HG02678 (cell line): ENCODE measurements around the gene SORCS3.

ENCODE experiments used
- ATAC-seq: cut with Tn5 transposase; IDR thresholded peaks from one replicate; pipeline ENCODE4 v1.9.1; 2021; ENCODE audit warnings: mild to moderate bottlenecking, moderate library complexity; ENCODE audit not compliant: unreplicated experiment

The SORCS3 gene

DNA sequence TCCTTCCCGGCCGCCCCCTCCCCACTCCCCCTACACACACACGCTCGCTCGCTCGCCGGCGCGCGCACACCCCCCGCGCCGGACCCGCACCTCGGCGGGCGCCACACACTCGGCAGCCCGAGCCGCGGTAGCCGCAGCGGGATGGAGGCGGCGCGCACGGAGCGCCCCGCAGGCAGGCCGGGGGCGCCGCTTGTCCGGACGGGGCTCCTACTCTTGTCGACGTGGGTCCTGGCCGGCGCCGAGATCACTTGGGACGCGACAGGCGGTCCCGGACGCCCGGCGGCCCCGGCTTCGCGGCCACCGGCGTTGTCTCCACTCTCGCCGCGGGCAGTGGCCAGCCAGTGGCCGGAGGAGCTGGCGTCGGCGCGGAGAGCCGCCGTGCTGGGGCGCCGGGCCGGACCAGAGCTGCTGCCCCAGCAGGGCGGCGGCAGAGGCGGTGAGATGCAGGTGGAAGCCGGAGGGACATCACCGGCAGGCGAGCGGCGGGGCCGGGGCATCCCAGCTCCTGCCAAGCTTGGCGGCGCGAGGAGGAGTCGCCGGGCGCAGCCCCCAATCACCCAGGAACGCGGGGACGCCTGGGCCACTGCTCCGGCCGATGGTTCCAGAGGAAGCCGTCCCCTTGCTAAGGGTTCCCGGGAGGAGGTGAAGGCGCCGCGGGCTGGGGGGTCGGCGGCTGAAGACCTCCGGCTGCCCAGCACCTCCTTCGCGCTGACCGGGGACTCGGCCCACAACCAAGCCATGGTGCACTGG lies at the start of gene SORCS3:
SORCS3 (plus strand) TSS at position 104 of the 750 bp plus-strand sequence.
- no peak for ATAC-seq

DNA sequence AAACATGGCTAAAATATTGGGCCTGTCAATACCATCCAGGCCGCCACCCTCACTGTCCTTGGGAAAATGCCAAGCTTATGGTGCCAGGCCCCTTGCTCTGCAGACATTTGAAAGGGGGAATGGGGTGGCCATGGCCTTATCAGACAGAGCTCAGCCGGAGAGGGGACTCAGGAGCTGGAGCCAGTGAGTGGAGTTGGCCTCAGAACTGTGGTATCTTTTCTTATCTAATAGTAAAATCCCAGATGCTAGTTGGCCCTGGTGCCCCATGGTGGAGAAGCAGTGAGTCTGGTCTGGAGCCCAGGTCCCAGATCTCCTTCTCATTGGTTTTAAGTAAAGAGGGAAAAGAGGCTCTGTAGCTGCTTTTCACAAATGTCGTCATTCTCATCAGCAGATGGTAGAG lies 49.6 kb upstream of the SORCS3 start:
- no peak for ATAC-seq

DNA sequence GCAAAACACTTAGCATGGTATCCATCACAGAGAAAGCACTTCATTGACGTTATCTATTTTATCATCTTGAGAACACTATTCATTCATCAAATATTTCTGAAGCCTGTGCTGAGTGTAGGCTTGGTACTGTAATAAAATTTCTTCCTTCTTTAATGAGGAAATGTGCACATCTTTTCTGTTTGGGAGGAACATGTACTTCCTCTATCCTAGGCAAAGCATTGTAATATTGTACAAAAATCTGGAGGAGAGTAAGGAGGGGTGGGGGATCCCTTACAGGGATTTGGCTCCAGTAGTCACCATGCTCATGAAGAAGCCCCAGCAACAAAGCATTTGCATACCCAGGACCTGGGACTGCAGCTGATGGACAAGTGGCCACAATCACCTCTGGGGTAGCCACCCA lies 39.9 kb upstream of the SORCS3 start:
- ATAC-seq, result no peak

DNA sequence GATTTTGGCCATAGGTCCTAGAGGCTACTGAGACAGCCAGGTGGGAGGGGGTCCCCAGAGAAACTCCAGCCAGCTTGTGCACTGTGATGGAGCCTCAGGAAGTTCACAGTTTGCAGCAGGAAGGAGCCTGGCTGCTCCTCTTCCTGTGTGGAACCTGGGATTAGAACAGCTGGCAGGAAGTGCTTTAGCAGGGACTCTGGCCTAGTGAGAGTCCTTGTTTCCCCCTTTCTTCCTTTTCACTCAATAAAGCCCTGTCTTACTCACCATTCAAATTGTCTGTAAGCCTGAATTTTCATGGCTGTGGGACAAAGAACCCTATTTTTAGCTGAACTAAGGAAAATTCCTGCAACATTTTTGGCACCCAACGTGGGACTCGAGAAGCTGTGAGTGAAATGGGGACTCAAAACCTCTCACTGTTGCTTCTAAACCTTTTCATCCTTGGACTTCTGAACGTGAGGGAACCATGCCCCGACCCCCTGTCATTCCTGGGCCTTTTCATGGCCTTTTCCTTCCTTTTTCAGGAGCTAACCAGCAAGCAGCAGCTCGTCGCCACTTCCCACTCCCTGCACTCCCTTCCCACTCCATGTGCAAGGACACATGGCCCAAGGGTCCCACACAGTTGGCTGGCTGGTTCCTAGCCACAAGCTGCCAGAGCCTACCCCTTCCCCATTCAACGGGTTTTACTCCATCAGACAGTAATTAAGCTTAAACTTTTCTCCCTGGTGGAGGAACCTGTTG lies 32.8 kb upstream of the SORCS3 start:
- no peak for ATAC-seq

DNA sequence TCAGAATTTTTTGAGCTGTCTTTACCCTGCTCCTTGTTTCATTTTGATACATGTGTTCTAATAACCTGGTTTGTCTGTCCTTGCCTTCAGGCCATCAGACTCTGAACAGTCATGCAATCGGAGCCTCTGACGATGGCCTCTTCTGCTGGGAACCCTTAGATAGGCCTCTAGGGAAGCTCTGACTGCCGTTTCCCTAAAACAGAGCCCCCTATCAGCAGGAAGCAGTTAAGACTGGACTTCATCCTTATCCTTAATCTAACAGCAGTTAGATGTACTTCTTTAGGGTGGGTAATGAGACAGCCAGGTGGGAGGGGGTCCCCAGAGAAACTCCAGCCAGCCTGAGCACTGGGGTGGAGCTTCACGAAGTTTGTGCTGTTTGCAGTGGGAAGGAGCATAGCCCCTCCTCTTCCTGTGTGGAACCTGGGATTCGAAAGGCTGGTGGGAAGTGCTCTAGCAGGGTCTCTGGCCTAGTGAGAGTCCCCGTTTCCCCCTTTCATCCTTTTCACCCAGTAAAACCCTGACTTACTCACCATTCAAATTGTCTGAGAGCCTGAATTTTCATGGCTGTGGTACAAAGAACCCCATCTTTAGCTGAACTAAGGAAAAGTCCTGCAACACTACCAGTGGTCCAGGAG lies 28.4 kb upstream of the SORCS3 start:
- no peak for ATAC-seq

DNA sequence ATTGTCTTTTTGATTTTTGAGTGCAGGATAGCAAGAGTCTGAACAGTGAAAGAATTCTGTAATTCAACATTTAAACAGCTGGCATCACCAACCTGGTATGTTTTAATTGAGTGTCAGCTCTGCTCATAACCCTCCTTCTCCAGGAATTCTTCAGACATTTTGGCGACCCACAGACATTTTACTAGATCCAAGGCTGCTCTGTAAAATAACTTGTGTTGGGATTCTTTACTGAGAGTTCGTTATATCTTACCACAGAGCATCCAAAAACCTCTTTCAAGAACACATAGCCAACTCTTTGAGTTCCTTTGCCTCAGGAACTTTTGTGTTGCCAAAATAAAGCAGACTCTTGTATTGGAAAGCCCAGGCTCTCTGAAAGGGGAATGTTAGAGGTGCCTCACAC lies 27.7 kb upstream of the SORCS3 start:
- no peak for ATAC-seq

DNA sequence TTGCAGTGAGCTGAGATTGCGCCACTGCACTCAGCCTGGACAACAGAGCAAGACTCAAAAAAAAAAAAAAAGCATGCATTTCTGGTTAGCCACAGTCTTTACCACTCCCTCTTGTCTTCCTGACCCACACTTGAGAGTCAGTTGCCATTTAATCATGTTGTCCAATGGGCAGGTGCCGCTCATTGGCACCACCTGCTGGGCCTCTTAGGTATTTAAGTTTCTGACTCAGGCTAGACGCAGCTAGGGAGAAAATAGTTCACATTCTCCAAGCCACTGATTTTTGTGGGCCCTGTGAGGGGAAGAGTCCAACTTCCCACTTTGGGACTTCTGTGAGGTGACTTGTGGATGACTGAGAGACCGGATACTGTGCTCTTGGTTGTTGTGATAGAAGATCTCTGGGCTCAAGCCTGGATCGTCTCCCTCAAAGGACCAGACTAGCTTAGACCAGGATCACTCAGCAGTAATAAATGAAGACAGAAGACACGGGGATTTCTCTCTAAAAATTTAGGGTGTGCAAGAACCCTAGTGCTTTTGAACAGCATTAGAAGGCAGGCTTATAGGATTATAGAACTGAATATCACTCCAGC lies 26.8 kb upstream of the SORCS3 start:
- ATAC-seq, result no peak

DNA sequence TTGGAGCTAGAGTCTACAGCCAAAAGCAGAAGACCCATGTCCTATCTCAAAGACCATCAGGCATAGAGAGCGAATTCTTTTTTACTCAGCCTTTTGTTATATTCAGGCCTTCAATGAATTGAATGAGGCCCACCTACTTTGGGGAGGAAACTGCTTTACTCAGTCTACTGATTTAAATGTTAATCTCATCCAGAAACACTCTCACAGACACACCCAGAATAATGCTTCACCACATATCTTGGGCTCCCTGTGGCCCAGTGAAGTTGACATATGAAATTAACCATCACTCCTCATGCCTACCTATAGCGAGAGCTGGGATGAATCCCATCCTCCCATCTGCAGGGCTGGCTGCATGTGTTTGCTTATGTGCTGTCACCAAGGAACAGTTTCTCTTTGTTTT lies 26.0 kb upstream of the SORCS3 start:
- no peak for ATAC-seq

DNA sequence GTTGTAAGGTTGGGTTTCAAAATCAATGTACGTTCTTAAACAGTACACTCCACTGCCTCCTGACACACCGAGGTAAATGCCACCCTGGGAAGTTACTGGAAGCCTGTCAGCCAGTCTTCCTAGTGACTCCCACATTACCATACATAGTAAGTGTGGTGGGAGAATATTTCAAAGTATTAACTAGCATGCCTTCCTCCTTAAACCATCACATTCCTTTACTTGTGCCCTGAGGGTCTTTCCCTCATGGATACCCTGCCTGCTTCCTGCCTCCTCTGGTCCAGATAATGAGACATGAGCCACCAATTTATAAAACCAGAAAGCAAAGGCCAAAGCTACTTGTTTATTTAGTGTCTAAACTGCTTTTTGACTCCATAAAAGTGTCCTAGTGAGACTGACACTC lies 23.3 kb upstream of the SORCS3 start:
- no peak for ATAC-seq

DNA sequence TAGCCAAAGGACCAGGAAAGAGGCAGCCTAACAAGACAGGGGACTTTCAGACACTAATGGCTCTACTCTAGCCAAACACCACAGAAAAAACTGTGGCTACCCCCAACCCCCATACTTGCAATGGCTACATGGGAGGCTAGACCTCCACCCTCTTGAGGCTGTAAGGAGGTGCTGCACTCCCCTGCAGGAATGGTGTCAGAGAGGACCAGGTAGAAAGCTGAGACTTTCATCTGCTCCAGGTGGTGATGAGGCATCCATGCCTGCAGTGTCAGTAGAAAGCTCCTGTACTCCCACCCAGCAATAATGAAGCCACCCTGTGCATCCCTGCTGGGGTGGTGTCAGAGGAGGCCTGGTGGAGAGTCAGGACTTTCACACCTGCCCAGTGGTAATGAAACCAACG lies 18.9 kb upstream of the SORCS3 start:
- no peak for ATAC-seq

DNA sequence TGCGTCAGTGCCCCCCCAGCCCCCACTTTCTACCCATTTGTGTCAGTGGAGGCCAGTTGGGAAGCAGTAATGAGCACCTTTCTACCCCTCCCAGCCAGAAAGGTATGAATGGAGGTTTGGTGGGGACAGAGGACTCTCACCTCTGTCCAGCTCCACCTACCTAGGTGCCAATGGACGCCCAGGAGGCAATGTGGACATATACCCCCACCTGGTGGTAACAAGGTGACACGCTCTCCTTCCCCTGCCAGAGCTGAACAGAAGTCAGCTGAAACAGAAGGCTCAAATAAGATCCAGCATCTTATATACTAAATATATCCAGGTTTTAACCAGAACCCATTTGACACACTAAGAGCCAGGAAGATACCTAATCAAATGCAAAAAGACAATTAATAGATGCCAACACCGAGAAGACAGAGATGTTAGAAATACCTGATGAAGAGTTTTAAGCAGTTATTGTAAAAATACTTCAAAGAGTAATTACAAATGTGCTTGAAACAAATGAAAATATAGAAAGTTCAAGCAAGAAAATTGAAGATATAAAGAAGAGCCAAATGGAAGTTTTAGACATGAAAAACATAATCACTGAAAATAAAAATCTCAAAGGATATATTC lies 18.4 kb upstream of the SORCS3 start:
- no peak for ATAC-seq

DNA sequence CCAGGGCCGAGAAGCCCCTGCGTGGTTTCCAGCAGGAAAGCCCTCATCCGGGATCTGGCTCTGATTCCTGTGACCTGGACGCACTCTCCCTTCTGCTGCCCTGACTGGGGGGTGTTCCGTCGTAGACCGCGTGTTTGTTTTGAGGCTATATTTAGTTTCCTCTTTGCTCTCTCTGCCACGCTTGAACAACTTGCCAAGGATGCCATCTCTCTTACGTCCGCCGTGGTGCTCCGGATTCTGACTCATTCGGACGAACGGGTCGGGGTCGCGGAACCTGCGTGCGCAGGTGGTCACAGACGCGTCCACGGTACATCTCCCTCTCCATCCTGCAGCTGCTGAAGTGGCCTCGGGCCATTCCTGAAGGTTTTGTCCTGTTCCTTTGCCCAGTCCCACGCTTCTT lies 10.4 kb upstream of the SORCS3 start:
- ATAC-seq, result no peak

DNA sequence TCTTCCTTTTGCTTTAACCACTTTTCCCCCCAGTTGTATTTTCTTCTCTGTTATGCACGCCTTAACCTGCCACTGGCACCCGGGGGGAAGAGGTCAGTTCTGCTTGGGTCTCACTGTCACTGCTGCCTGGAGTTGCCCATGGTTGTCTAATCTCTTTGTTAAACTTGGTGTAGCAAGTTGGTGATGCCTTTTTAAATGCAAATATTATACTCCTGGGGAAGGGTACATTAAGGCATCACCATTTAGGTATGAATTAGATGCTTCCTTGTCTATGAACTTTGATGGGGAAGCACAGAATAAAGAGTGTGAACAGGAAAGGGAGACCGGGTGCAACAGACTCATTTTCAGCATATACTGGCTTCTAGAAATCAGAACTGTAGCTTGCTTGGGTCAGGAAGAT lies 9.1 kb upstream of the SORCS3 start:
- ATAC-seq, result no peak

DNA sequence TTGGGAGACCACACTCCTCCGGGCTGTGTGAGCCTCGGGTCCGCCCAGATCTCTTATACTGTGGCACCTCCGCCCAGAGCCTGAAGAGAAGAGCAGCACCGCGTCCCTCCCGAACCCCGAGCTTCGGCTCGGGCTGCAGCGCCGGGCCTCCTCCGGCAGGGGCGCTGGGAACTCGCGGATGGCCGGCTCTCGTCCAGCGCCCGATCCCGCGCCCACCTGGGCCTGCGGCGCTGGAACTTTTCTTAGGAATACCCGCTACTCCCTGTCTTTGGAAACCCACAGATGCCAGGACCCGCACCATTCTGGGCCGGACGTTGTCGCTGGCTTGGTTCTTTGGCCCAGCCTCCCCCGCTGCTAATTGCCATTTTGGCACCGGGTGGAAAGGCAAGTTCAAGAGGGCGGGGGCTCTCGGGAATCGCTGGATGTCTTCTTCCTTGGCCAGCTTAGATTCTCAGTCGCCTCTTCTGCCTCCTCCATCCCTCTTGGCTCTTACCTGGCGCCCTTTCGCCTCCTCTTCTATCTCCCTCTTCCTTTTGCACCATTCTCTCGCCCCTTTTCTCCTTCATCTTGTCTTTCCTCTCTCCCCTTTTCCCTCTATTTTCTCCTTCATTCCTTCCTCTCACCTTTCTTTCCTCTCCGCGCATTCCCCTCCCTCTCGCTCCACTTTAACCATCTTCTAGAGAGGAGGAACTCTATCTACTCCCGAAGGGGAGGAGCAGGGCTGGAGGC lies 2.1 kb upstream of the SORCS3 start:
- no peak for ATAC-seq

DNA sequence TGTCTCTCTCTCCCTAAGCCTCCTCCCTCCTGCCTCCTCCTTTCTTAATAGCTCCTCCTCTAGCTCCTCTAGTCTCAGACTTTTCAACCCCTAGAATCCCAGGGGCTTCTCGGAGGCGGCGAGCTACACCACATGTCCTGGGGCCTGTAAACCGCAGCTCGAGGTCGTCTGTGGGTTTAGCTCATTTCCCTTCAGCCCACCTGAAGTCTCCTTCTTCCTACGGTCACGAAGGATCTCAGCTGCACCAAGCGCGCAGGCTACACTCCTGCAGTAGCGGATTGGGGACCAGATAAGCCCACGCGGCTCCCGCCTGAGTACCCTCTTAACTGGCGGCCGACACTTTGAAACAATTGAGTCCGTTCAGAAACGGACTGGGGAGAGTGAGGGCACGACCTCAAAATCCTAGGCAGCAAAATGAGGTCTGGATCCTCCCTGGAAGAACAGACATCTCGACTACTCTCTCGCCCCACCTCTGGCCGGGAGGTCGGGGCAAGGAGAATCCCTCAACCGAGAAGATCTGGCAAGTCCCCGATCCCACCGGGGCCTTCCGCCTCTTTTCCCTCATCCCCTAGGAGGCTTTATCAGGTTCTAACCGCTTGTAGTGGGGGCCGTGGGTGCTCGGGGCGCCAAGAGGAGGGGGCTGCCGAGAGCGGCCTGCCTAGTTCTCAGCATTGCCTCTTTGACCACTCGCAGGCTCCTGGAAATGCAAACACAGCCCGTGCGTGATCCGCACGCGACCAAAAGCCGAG lies 1.3 kb upstream of the SORCS3 start:
- no peak for ATAC-seq

DNA sequence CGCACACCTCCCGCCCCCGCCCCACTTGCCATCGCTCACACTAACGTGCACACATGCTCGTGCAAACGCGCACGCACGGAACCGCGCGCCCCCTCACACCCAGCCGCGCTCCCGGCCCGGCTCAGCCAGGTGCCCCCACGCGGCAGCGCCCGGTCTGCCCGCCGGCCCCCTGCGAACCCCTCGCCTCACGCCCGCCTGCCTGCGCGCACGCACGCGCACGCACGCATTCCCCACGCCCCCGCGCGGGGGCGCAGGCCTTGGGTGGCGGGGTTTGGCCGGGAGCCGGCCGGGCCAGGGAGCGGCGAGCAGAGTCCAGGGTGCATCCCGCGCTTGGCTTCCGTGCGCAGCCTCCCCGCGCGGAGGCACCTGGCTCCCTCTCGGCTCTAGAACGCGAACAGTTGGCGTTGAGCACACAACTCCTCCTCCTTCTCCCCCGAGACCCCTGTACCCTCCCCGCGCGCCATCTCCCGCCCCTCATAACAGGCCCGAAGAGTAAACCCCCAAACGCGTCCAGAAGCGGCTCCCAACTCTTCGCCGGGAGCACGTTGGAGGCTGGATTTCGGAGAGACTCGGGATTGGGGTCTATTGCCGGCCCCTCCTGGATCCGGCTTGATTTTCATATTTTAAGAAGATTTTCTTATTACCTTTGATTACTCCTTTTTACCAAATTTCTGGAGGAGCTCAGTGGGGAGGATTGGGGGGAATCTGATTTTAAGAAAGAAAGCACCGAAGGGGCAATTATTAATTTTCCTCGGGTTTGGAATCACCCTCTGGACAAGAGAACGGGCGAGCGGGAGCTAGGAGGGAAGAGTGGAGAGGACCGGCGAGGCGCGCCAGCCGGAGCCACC lies 527 bp upstream of the SORCS3 start:
- ATAC-seq, result no peak

DNA sequence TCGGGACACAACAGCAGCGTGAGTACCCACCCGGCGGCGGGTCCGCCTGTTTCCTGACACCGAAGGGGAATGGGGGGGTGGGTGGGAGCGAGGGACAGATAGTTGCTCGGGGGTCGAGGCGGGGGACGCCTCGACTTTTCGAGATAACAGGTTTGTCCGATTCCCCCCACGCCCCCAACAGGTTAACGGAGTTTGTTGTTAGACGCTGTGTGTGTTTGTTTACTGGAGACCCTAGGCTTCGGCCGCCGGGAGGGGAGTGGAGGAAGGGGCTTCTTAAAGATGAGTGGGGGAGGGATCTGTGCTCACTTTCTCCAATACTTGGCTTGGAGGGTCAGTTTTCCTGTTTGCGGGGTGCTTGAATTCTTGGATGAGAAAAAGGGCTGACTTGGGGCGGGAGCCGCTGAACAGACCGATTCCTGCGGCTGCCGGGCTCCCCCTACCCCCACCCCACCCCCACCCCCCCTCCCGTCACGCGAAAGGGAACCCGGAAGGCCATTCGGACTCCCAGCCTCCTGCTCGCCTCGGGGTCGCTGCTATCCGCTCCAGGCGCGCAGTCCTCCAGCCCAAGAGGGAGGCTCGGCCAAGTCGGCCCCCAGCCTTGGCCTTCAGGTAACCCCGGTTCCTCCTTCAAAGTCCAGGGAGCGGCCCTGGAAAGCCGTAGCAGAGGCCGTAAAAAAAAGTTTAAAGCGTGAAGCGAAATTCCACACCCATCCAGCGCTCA lies 1.0 kb downstream of the SORCS3 start:
- ATAC-seq, result no peak

DNA sequence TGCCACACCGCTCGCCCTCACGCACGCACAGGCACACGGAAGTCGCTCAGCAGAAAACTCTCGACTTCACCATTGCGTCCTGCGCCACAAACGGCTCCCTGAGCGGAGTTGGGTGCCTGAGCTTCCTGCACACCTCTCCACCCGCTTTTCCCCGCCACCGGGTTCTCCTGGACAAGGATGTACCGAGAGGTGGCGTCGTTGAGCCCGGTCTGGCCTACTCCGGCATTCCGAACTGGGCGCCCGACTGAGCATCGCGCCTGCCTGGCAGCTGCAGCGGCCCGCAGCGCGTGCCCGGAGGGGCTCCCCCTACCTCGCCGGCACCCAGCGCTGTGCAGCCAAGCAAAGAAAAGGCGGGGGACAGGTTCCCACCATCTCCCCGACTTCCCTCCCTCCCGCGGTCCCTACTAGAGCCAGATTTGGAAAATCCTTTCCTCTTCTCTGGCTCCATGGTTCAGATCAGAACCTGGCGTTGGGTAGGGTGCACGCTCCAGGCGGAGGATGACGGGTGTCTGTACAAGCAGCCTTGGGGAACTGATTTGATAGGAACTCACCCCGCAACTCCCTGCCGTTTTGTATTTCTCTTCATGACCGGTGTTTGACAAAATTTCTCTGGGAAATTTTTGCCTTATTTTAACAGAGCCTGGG lies 1.7 kb downstream of the SORCS3 start:
- no peak for ATAC-seq
